ENCODE data around the gene TNFSF13.

DNA sequence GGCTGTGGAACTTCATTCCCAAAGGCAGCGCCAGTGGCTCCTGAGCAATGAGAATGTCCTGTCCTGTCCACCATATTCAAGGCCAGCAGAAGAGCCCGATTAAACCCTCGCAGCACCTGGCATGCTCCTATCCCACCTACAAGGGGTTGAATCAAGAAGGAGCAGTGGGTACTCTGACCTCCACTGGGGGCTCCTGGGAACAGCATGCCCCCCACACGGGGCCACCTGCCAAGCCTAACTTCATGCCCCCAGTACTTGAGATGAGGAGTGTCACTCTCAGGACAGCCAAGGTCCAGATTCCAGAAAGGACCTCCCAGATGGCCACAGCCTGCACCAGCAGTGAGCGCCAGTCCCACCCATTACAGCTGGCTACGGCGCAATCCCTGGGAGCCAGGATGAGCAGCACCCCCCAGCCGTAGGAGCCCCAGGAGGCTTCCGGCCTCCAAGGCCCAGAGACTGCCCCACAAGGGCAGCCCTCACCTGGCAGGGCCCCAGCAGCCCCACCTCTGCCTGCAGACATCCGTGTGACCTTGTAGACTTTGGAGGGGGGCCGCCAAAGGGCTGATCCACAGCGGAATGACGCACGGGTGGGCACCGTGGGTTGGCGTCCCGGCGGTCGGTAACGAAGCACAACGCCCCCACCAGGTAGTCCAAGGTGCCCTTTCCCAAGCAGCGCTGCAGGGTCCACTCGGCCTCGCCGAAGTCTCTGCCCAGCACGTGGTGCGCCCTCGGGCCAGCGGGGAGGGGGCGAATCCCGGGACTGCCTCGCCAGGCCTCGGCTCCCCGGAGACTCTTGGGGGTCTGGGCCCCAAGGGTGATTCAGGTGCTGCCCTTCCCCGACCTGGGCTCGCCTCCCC is 24.1 kb downstream of the TNFSF13 start:
- TF ChIP-seq, protein P1, sequence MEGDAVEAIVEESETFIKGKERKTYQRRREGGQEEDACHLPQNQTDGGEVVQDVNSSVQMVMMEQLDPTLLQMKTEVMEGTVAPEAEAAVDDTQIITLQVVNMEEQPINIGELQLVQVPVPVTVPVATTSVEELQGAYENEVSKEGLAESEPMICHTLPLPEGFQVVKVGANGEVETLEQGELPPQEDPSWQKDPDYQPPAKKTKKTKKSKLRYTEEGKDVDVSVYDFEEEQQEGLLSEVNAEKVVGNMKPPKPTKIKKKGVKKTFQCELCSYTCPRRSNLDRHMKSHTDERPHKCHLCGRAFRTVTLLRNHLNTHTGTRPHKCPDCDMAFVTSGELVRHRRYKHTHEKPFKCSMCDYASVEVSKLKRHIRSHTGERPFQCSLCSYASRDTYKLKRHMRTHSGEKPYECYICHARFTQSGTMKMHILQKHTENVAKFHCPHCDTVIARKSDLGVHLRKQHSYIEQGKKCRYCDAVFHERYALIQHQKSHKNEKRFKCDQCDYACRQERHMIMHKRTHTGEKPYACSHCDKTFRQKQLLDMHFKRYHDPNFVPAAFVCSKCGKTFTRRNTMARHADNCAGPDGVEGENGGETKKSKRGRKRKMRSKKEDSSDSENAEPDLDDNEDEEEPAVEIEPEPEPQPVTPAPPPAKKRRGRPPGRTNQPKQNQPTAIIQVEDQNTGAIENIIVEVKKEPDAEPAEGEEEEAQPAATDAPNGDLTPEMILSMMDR (IDR thresholded peaks at IDR 0.05) = no peak
- no peak for TF ChIP-seq POLR2A (IDR thresholded peaks at IDR 0.05)
